Endothelial cell of umbilical vein (primary cell): ENCODE measurements around the gene THEMIS. TPM values are rescaled to one million over a fixed set of nuclear protein-coding genes. Genes with fewer than 3 reads are reported as not detected.

ENCODE experiments used
- BruUV-seq: library from RNA; stranded (reverse); fragments of 400-500 nt; replicated peaks from 2 replicates; lab custom pipeline; 2021; lab: Mats Ljungman, UMichigan
- CTCF ChIA-PET: fragments of 300-600, 350-600 bp; sonication (Branson Sonifier 250); formaldehyde crosslinking; loops from one replicate; lab custom pipeline; 2021; ENCODE audit warnings: antibody characterized with exemption, inconsistent platforms; lab: Charles Lee
- POLR2A ChIA-PET: fragments of 300-600, 350-600 bp; sonication (Branson Sonifier 250); formaldehyde crosslinking; loops from one replicate; lab custom pipeline; 2021; ENCODE audit warnings: antibody characterized with exemption, inconsistent platforms; lab: Charles Lee
- DNase-seq: peaks from one replicate; pipeline ENCODE4 v3.0.0-alpha.2; 2011; ENCODE audit warnings: low read depth, low spot score
- FAIRE-seq: peaks from 2 replicates; lab custom pipeline; 2011; peaks lifted over from hg19 to GRCh38; lab: Jason Lieb, UNC
- H2AFZ ChIP-seq: 2 replicates; pipeline ENCODE4 v1.6.0; 2012; ENCODE audit warnings: low read depth, low read length, control low read depth, inconsistent platforms
- H3K27ac ChIP-seq: 2 replicates; pipeline ENCODE4 v1.5.1; 2011; ENCODE audit warnings: low read depth, mild to moderate bottlenecking, control low read depth, low read length, moderate library complexity; ENCODE audit not compliant: insufficient read depth
- H3K27me3 ChIP-seq, 2 experiments: 2 replicates each; pipeline versions ENCODE4 v1.6.0 to v1.6.1; 2011; ENCODE audit warnings: low read length in 2 of 2, mixed read lengths in 1 of 2; ENCODE audit not compliant: control insufficient read depth in 2 of 2, insufficient read depth in 2 of 2
- H3K36me3 ChIP-seq, 2 experiments: 2 replicates in 1 of 2; 3 replicates in 1 of 2; pipeline ENCODE4 v1.5.1; 2011; ENCODE audit warnings: low read length in 2 of 2, mild to moderate bottlenecking in 1 of 2, moderate library complexity in 1 of 2; ENCODE audit not compliant: control insufficient read depth in 2 of 2, insufficient read depth in 2 of 2; ENCODE audit errors: extremely low read depth in 1 of 2
- H3K4me1 ChIP-seq: 3 replicates; pipeline ENCODE4 v1.5.1; 2011; ENCODE audit warnings: mild to moderate bottlenecking, low read length; ENCODE audit not compliant: control insufficient read depth, insufficient read depth; ENCODE audit errors: extremely low read depth
- H3K4me2 ChIP-seq: 2 replicates; pipeline ENCODE4 v1.6.1; 2011; ENCODE audit warnings: low read length, control low read depth, mixed read lengths; ENCODE audit not compliant: insufficient read depth
- H3K4me3 ChIP-seq, 3 experiments: fragments of 200-600 bp in 1 of 3; sonication (generic), shearing (Covaris generic) in 1 of 3; replicated peaks in 1 of 3; 2 replicates each; pipeline ENCODE4 v1.5.1; 2011 to 2016; ENCODE audit warnings: control low read depth in 3 of 3, low read length in 3 of 3, mild to moderate bottlenecking in 2 of 3, inconsistent platforms in 1 of 3, low read depth in 1 of 3, moderate library complexity in 1 of 3; ENCODE audit not compliant: insufficient read depth in 1 of 3
- H3K79me2 ChIP-seq: 2 replicates; pipeline ENCODE4 v1.6.0; 2012; ENCODE audit warnings: low read length, inconsistent platforms; ENCODE audit not compliant: control insufficient read depth, insufficient read depth
- H3K9ac ChIP-seq: replicated peaks from 2 replicates; pipeline ENCODE3; 2011; ENCODE audit warnings: low read length, control low read depth; ENCODE audit not compliant: insufficient read depth; ENCODE audit errors: extremely low read depth
- H3K9me1 ChIP-seq: replicated peaks from 3 replicates; pipeline ENCODE4 v1.6.0; 2011; ENCODE audit warnings: mild to moderate bottlenecking, low read length; ENCODE audit not compliant: control insufficient read depth, insufficient read depth; ENCODE audit errors: extremely low read depth
- H3K9me3 ChIP-seq: replicated peaks from 2 replicates; pipeline ENCODE4 v1.5.1; 2012; ENCODE audit warnings: low read length, inconsistent platforms; ENCODE audit not compliant: control insufficient read depth, insufficient read depth
- H4K20me1 ChIP-seq: replicated peaks from 2 replicates; pipeline ENCODE3; 2011; ENCODE audit warnings: mild to moderate bottlenecking, low read length; ENCODE audit not compliant: control insufficient read depth, insufficient read depth; ENCODE audit errors: extremely low read depth
- EZH2 ChIP-seq: IDR thresholded peaks from 2 replicates; pipeline ENCODE4 v1.6.1; 2012; ENCODE audit warnings: borderline replicate concordance, low read depth, mild to moderate bottlenecking, moderate library complexity, low read length, inconsistent platforms; ENCODE audit not compliant: severe bottlenecking
- FOS ChIP-seq: IDR thresholded peaks from 2 replicates; pipeline ENCODE4 v1.6.1; 2011; ENCODE audit warnings: mild to moderate bottlenecking, low read length, moderate library complexity, borderline replicate concordance; ENCODE audit not compliant: insufficient read depth
- GATA2 ChIP-seq: IDR thresholded peaks from 2 replicates; pipeline ENCODE4 v1.7.0; 2011; ENCODE audit warnings: low read depth, mild to moderate bottlenecking, moderate library complexity, mixed read lengths, low read length; ENCODE audit not compliant: insufficient read length, insufficient read depth
- JUN ChIP-seq: IDR thresholded peaks from 2 replicates; pipeline ENCODE4 v1.6.1; 2011; ENCODE audit warnings: borderline replicate concordance, low read depth; ENCODE audit not compliant: insufficient read length, insufficient read depth
- MYC ChIP-seq: IDR thresholded peaks from one replicate; pipeline ENCODE4 v1.6.1; 2011; ENCODE audit warnings: mild to moderate bottlenecking, low read depth, low read length
- POLR2A ChIP-seq: IDR thresholded peaks from 2 replicates; pipeline ENCODE4 v1.6.1; 2012; ENCODE audit warnings: low read depth, mild to moderate bottlenecking, control low read depth, low read length
- POLR2AphosphoS5 ChIP-seq: IDR thresholded peaks from 2 replicates; pipeline ENCODE4 v1.6.1; 2012; ENCODE audit warnings: low read depth, mild to moderate bottlenecking, control low read depth, low read length, moderate library complexity; ENCODE audit not compliant: insufficient read depth
- dilution Hi-C: fragments of 300-500 bp; cut with MboI; formaldehyde crosslinking; loops from one replicate; pipeline ENCODE4 v1.15.0; 2019; ENCODE audit warnings: low sequenced_read_pairs; ENCODE audit not compliant: extremely low pct_ligation_motif_present
- intact Hi-C: fragments of 100-400 bp; cut with micrococcal nuclease; formaldehyde crosslinking; loops from one replicate; pipeline ENCODE4 v1.10.0; 2022
- polyA plus RNA-seq, 4 experiments: library from polyadenylated mRNA; depleted of rRNA in 3 of 4; stranded (reverse) in 3 of 4; unstranded in 1 of 4; fragments of >200 nt; gene quantifications; 2 replicates each; pipeline versions ENCODE4 v1.2.1 to v1.2.3, GENCODE V29; 2011 to 2012; ENCODE audit warnings: missing spikeins in 1 of 4
- total RNA-seq: library from RNA; stranded (reverse); gene quantifications from 2 replicates; pipeline ENCODE4 v1.2.3, GENCODE V29; 2021
- TF ChIP-seq, protein P1 (sequence below): IDR thresholded peaks from 2 replicates; pipeline ENCODE4 v1.6.1; 2011; ENCODE audit not compliant: insufficient read depth, insufficient read length
- TF ChIP-seq, protein P2 (sequence below), 2 donors: IDR thresholded peaks; 1 replicate in 1 of 2; 2 replicates in 1 of 2; pipeline ENCODE4 v1.5.1; 2011; ENCODE audit warnings: low read length in 2 of 2, mild to moderate bottlenecking in 2 of 2, moderate library complexity in 2 of 2, control low read depth in 1 of 2, inconsistent platforms in 1 of 2, low read depth in 1 of 2; ENCODE audit not compliant: insufficient read depth in 1 of 2; ENCODE audit errors: extremely low read depth in 1 of 2

Gene THEMIS
- total and polyA plus RNA-seq, 2 donors (not counting 3 experiments of a cell fraction or from before 2014, with no cell fraction given): not detected

DNA sequence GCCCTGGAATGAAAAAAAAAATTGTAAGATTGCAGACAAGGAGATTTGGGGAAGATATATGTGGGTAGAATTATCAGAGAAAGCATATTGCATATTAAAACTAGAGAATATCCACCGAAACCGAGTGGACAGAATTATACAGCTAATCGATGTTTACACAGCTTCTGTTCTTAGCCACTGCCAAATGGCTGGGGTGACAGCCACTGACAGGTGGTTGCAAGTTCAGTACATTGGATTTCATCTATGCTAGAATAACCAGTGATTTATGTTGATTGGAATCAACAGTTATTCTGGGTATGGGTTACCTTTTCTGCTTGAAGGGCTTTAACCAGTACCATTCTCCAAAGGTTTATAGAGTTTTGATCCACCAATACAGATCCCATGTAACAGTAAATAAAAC lies 48.4 kb upstream of the THEMIS start:
- BruUV-seq: no TSS peak
- no peaks in the 10 kb centered on the region for H3K9me3 ChIP-seq
- H3K9ac ChIP-seq: no peak overlapping the region
- CTCF ChIA-PET: interaction anchor here (0.6 to 1.5 kb wide), 3 partner anchors 12 to 94 kb away, joined by 3 to 4 read pairs (median 4); no protein-coding TSS in a partner anchor
- H3K27ac ChIP-seq: no peak overlapping the region
- H3K27me3 ChIP-seq: no peaks in the 10 kb centered on the region
- intact Hi-C loops (no loop called here), dilution Hi-C loops (no loop called here)
- POLR2A ChIA-PET: no interaction called here
- H2AFZ ChIP-seq: no peak overlapping the region
- H3K4me1 ChIP-seq: no peaks in the 10 kb centered on the region
- no peak overlapping the region for H3K4me3 ChIP-seq
- no peaks in the 10 kb centered on the region for H4K20me1 ChIP-seq
- no peaks in the 10 kb centered on the region for H3K79me2 ChIP-seq
- no peak overlapping the region for H3K4me2 ChIP-seq
- TF ChIP-seq GATA2 (no peak), JUN (no peak), MYC (no peak), POLR2AphosphoS5 (no peak), POLR2A (no peak), FOS (no peak), EZH2 (no peak)
- TF ChIP-seq, protein P1, sequence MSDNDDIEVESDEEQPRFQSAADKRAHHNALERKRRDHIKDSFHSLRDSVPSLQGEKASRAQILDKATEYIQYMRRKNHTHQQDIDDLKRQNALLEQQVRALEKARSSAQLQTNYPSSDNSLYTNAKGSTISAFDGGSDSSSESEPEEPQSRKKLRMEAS: no peak
- TF ChIP-seq, protein P2, sequence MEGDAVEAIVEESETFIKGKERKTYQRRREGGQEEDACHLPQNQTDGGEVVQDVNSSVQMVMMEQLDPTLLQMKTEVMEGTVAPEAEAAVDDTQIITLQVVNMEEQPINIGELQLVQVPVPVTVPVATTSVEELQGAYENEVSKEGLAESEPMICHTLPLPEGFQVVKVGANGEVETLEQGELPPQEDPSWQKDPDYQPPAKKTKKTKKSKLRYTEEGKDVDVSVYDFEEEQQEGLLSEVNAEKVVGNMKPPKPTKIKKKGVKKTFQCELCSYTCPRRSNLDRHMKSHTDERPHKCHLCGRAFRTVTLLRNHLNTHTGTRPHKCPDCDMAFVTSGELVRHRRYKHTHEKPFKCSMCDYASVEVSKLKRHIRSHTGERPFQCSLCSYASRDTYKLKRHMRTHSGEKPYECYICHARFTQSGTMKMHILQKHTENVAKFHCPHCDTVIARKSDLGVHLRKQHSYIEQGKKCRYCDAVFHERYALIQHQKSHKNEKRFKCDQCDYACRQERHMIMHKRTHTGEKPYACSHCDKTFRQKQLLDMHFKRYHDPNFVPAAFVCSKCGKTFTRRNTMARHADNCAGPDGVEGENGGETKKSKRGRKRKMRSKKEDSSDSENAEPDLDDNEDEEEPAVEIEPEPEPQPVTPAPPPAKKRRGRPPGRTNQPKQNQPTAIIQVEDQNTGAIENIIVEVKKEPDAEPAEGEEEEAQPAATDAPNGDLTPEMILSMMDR (IDR thresholded peaks at IDR 0.05; ENCODE audit: extremely low read depth in 1 of 2, insufficient read depth in 1 of 2, low read depth in 1 of 2, low read length in 2 of 2): no peak
- no peak for FAIRE-seq
- DNase-seq: no peak
- no peaks in the 10 kb centered on the region for H3K9me1 ChIP-seq
- H3K36me3 ChIP-seq: no peaks in the 10 kb centered on the region
